Measurements from ENCODE around the gene KIF5A. TPM values are rescaled to one million over a fixed set of nuclear protein-coding genes. Genes with fewer than 3 reads are reported as not detected.
"Not testable (repeated sequence)": the region's sequence is repeated elsewhere in the genome, so short reads cannot be mapped to it uniquely, and the experiment has no call there.

KIF5A gene
- total RNA-seq = 0.08 TPM
- long read RNA-seq = 0 reads

GRCh38 chr12:57549909-57550640 lies at the start of gene KIF5A:
Gene KIF5A, plus strand, starts transcription at chr12:57550044. Its CDS starts 228 bp downstream, at chr12:57550272.
- DNase-seq = no peak
- Histone ChIP-seq H3K4me1 (peaks cover 28% of the 10 kb centered on the region), H3K27ac (replicated peaks) (no peak within 1 kb of the TSS), H3K27me3 (ENCODE audit: low read depth) (peaks cover 66% of the 10 kb centered on the region), H3K9me3 (replicated peaks) (no peaks in the 10 kb centered on the region), H3K36me3 (no peaks in the 10 kb centered on the region), H3K4me3 (peak within 1 kb of the TSS; percentile 62)
- no peak for TF ChIP-seq CTCF (IDR thresholded peaks at IDR 0.05; ENCODE audit: borderline replicate concordance)
- intact Hi-C loops (cut with micrococcal nuclease) = no loop called here

GRCh38 chr12:57500213-57500612 lies 49.6 kb upstream of the KIF5A start:
- DNase-seq = no peak
- Histone ChIP-seq H3K27ac (replicated peaks) (no peak overlapping the region), H3K9me3 (replicated peaks) (no peaks in the 10 kb centered on the region), H3K4me1 (no peaks in the 10 kb centered on the region), H3K27me3 (ENCODE audit: low read depth) (no peaks in the 10 kb centered on the region), H3K36me3 (peaks cover 89% of the 10 kb centered on the region), H3K4me3 (no peak overlapping the region)
- intact Hi-C loops (cut with micrococcal nuclease) = no loop called here
- TF ChIP-seq CTCF (IDR thresholded peaks at IDR 0.05; ENCODE audit: borderline replicate concordance) = no peak

GRCh38 chr12:57502311-57502969 lies 47.4 kb upstream of the KIF5A start:
- DNase-seq; H3K27me3 ChIP-seq (ENCODE audit: low read depth); intact Hi-C loops (cut with micrococcal nuclease); H3K4me3 ChIP-seq; H3K4me1 ChIP-seq; H3K27ac ChIP-seq (replicated peaks); H3K9me3 ChIP-seq (replicated peaks): not testable (repeated sequence)
- peaks cover 87% of the 10 kb centered on the region for H3K36me3 ChIP-seq

- peaks cover 72% of the 10 kb centered on the region for H3K36me3 ChIP-seq
- H3K4me3 ChIP-seq; H3K27me3 ChIP-seq (ENCODE audit: low read depth); H3K4me1 ChIP-seq; H3K9me3 ChIP-seq (replicated peaks); intact Hi-C loops (cut with micrococcal nuclease); DNase-seq; H3K27ac ChIP-seq (replicated peaks): not testable (repeated sequence)
These were observed 43.3 kb upstream of the KIF5A start for GRCh38 chr12:57506541-57506940.

GRCh38 chr12:57507796-57508195 lies 42.0 kb upstream of the KIF5A start:
- H3K27me3 ChIP-seq (ENCODE audit: low read depth); H3K9me3 ChIP-seq (replicated peaks); H3K4me1 ChIP-seq; DNase-seq; intact Hi-C loops (cut with micrococcal nuclease); H3K4me3 ChIP-seq; H3K27ac ChIP-seq (replicated peaks): not testable (repeated sequence)
- peaks cover 73% of the 10 kb centered on the region for H3K36me3 ChIP-seq

- no peak for DNase-seq
- no peak overlapping the region for H3K4me3 ChIP-seq
- H3K27ac ChIP-seq (replicated peaks) = no peak overlapping the region
- no peak for TF ChIP-seq CTCF (IDR thresholded peaks at IDR 0.05; ENCODE audit: borderline replicate concordance)
- H3K4me1 ChIP-seq = peaks cover 8% of the 10 kb centered on the region
- H3K36me3 ChIP-seq = peaks cover 73% of the 10 kb centered on the region
- no peaks in the 10 kb centered on the region for H3K27me3 ChIP-seq (ENCODE audit: low read depth)
- H3K9me3 ChIP-seq (replicated peaks) = no peaks in the 10 kb centered on the region
- intact Hi-C loops (cut with micrococcal nuclease) = no loop called here
These were observed 38.7 kb upstream of the KIF5A start for GRCh38 chr12:57511161-57511560.
